Muscle layer of duodenum (tissue), 2 donors: ENCODE measurements around the gene CNTN5.

Experiments used
- H3K27ac ChIP-seq: one replicate; pipeline ENCODE4 v1.7.0; 2013; ENCODE audit warnings: mild to moderate bottlenecking, low read length
- H3K27me3 ChIP-seq: one replicate; pipeline ENCODE4 v1.7.0; 2013; ENCODE audit warnings: low read depth, mild to moderate bottlenecking, control low read depth, low read length
- H3K36me3 ChIP-seq, 2 donors: one replicate each; pipeline ENCODE4 v1.7.0; 2013; ENCODE audit warnings: low read length in 2 of 2, control low read depth in 1 of 2, mild to moderate bottlenecking in 1 of 2; ENCODE audit not compliant: insufficient read depth in 2 of 2, control insufficient read depth in 1 of 2
- H3K4me1 ChIP-seq, 2 donors: one replicate each; pipeline ENCODE4 v1.7.0; 2013; ENCODE audit warnings: low read length in 2 of 2, mild to moderate bottlenecking in 2 of 2, control low read depth in 1 of 2, moderate library complexity in 1 of 2; ENCODE audit not compliant: insufficient read depth in 2 of 2, control insufficient read depth in 1 of 2
- H3K4me3 ChIP-seq, 2 donors: one replicate each; pipeline ENCODE4 v1.7.0; 2013; ENCODE audit warnings: low read length in 2 of 2, low read depth in 1 of 2, mild to moderate bottlenecking in 1 of 2
- H3K9me3 ChIP-seq, 2 donors: one replicate each; pipeline ENCODE4 v1.7.0; 2013; ENCODE audit warnings: low read length in 2 of 2, control low read depth in 1 of 2, mild to moderate bottlenecking in 1 of 2; ENCODE audit not compliant: control insufficient read depth in 1 of 2
- donor health status: healthy.

Gene CNTN5

DNA sequence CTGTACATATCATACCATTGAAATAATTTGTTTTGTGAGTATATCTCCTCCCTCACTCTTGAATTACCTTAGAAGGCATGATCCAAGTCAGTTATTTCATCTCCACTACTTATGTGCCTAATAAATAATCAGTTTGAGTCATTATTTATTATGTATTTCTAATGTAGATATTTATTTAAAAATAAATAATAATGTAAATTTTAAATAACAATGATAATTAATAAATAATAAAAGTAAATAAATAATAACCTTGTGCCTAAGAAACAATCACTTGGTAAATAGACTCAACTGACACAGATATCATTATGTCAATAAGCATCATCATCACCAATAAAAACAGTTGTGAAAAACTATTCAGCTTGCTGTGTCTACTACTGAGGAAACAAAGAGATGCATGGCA lies 213.8 kb downstream of the CNTN5 start:
- Histone ChIP-seq H3K4me3 (no peak overlapping the region), H3K27ac (no peak overlapping the region), H3K9me3 (peaks cover 0 to 3% of the 10 kb centered on the region in 2 donors), H3K36me3 (no peaks in the 10 kb centered on the region), H3K27me3 (no peaks in the 10 kb centered on the region), H3K4me1 (no peaks in the 10 kb centered on the region)

DNA sequence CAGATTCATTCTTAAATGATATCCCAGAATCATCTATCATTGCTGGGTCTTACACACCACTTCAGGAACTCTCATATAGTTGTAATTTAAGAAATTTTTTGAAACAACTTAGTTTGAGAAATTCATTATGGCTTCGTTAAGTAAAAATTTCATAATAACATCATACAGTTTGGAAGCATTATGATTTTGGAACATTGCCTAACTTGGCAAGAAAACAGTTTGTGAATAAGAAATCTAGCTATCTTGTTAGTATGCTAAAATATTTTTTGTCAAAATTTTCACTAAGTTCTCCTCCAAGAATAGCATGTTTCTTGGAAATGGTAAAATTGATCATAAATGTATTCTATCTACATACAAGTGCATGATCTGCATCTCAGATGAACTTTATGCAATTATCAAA lies 217.7 kb downstream of the CNTN5 start:
- Histone ChIP-seq H3K4me1 (no peaks in the 10 kb centered on the region), H3K27me3 (no peaks in the 10 kb centered on the region), H3K36me3 (no peaks in the 10 kb centered on the region), H3K27ac (no peak overlapping the region), H3K9me3 (no peaks in the 10 kb centered on the region), H3K4me3 (no peak overlapping the region)

DNA sequence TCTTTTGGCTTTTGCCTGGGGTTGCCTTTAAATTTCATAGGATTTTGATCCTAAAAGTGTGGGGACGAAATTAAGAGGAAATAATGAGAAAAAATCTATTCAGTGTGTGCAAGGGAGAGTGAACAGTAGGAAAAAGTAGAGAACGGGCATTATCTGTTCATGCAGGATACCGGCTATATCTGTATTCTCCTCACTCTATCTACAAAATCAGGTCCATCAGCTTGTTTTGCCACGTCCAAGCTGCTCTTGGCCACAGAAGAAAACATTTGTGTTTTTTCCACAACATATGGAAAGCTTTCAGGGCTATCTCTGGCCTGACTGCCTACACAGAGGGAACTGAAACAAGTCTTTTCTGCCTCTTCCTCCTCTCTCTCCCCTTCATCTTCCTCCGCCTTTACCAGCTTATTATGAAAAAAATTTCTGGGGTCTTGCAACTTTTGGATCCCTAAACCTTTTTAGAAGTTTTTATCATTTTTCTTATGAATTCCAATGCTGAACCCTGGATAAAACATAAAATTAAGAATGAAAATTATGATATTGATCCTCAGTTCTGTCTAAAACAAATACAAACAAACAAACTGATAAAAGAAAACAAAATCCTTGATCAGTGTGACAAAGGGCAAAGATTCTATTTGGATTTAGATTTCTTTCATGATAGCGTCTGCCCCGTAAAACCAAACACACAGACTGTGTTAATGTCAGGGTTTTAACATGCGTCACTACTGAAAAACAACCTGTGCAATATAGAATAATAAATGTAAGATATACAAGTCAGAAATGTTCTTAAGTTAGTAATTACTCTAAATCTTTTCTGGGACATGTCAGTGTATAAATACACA lies 219.7 kb downstream of the CNTN5 start:
- Histone ChIP-seq H3K27ac (no peak overlapping the region), H3K36me3 (no peaks in the 10 kb centered on the region), H3K9me3 (no peaks in the 10 kb centered on the region), H3K4me3 (no peak overlapping the region), H3K27me3 (no peaks in the 10 kb centered on the region), H3K4me1 (no peaks in the 10 kb centered on the region)

DNA sequence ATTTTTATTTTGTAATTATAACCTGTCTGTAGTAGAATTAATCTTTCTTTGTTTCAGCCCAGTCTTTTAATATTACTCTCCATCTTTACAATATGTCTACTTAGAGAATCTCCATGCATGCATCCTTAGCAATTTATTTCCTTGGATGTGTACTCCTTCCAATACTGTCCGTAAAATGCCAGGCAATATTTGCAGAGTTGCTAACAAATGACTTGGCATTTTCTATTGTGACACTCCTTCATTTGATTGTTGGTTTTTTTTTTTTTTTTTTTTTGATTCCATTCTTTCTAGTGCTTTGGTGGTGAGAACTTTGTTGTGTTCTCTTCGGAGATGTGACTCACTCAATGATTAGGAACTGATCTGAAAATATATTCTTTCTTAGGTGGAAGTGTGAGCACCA lies 220.3 kb downstream of the CNTN5 start:
- Histone ChIP-seq H3K36me3 (no peaks in the 10 kb centered on the region), H3K4me3 (no peak overlapping the region), H3K27me3 (no peaks in the 10 kb centered on the region), H3K4me1 (no peaks in the 10 kb centered on the region), H3K27ac (no peak overlapping the region), H3K9me3 (no peaks in the 10 kb centered on the region)

DNA sequence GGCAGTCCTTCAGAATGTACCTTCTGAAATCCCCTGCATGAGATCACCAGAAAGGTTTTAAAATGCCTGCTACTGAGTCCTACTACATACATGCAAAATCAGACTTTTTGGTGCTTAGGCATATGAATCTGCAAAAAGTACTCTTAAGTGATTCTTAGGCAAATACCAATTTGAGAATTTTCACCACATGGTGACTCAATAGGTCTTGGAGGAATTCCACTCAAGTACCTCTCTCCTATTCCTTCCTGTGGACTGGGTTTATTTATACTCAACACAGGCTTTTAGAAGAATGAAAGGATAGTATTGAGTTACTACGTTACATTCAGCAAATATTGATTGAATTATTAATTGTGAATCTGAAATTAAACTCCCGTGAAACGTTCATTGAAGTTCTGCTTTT lies 223.9 kb downstream of the CNTN5 start:
- no peak overlapping the region for H3K4me3 ChIP-seq
- H3K36me3 ChIP-seq: no peaks in the 10 kb centered on the region
- H3K4me1 ChIP-seq: no peaks in the 10 kb centered on the region
- H3K27ac ChIP-seq: no peak overlapping the region
- H3K9me3 ChIP-seq: no peaks in the 10 kb centered on the region
- no peaks in the 10 kb centered on the region for H3K27me3 ChIP-seq

DNA sequence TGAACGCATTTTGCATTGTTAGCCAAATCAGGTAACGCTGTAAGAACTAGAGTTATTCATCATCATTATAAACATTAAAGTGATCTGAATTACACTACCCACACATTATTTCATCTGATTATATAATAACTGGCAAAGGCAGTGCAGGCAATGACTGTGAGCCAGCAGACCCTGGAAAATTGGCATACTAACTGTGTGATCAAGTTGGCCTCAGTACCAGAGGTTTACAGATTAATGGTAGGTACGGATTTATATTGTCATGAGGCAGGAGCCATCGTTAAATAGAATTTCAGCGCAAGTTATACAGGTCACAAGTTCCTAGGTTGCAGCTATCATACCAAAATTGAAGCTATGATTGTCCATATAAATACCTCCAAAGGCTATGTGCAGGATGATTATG lies 225.4 kb downstream of the CNTN5 start:
- Histone ChIP-seq H3K36me3 (no peaks in the 10 kb centered on the region), H3K4me3 (no peak overlapping the region), H3K9me3 (no peaks in the 10 kb centered on the region), H3K27me3 (no peaks in the 10 kb centered on the region), H3K4me1 (no peaks in the 10 kb centered on the region), H3K27ac (no peak overlapping the region)

DNA sequence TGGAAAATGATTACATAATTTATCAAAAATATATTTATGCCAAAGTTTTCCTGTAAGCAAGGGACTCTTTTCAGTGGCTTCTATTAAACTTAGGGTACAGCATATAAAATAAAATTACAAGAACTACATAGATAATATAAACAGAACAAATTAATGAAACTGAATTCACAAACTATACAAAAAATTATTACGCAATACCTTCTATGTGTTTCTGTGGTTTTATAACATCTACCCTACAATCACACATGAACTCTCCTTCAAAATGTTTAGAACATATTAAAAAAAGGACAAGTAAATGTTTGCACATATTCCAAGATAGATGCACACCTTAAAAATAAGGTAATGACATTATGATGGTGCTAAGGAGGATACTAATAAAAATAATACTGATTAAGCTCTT lies 235.9 kb downstream of the CNTN5 start:
- no peaks in the 10 kb centered on the region for H3K27me3 ChIP-seq
- H3K9me3 ChIP-seq: no peaks in the 10 kb centered on the region
- H3K4me1 ChIP-seq: no peaks in the 10 kb centered on the region
- no peak overlapping the region for H3K4me3 ChIP-seq
- H3K27ac ChIP-seq: no peak overlapping the region
- no peaks in the 10 kb centered on the region for H3K36me3 ChIP-seq

DNA sequence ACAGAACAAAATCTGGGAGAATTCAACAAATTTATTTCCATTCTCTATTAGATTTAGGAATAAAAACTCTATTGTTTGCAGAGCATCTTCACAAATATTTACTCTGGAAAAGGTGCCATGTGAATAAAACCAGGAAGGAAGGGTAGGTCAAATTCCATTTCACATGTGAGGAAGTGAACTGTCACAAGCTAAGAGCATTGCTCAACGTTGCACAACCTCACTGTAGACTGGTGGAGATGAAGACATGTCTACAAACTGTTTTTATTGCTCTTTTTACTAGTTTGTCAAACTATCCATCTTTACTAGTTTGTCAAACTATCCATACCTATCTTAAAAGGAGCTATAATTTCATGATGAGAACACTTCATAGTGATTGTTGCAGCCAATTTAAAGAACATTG lies 236.4 kb downstream of the CNTN5 start:
- Histone ChIP-seq H3K4me3 (no peak overlapping the region), H3K4me1 (no peaks in the 10 kb centered on the region), H3K36me3 (no peaks in the 10 kb centered on the region), H3K9me3 (no peaks in the 10 kb centered on the region), H3K27ac (no peak overlapping the region), H3K27me3 (no peaks in the 10 kb centered on the region)

DNA sequence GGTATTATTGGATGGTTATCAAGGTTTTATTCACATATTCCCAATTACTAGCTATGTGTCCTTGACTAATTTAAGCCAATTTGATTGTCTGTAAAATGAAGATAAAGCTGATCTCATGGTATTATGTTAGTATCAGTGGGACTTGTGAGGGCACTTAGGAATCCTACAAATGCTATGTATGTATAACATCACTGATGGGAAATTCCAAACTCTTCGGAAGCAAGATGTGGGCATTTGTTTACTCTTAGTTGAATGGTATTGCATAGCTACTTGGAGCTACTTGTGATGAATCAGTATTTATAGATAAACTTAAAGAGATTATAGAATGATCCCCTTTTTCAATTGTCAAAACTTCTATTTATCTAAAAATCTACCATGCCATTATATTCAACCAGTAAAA lies 239.9 kb downstream of the CNTN5 start:
- H3K27ac ChIP-seq: no peak overlapping the region
- no peak overlapping the region for H3K4me3 ChIP-seq
- no peaks in the 10 kb centered on the region for H3K9me3 ChIP-seq
- H3K27me3 ChIP-seq: no peaks in the 10 kb centered on the region
- no peaks in the 10 kb centered on the region for H3K36me3 ChIP-seq
- no peaks in the 10 kb centered on the region for H3K4me1 ChIP-seq

DNA sequence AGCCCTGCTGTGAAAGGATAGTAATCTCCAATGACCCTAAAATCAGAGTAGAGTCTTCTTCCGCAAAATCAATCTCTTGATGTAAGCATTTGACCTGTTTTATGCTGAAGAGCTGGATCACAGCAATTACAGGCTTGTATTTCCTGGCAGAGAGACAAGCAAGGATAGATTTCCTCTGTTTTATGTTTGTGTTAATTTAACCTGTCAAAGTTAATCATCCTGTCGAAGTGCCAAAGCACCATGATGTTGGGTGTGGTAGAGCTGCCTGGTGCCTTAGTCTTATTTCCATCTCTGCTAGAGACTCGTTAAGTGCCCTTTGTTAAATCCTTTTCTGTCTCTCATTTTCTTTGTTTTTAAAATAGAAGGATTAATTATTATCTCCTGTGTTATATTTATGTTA lies 248.1 kb downstream of the CNTN5 start:
- no peak overlapping the region for H3K4me3 ChIP-seq
- no peaks in the 10 kb centered on the region for H3K36me3 ChIP-seq
- H3K27me3 ChIP-seq: no peaks in the 10 kb centered on the region

DNA sequence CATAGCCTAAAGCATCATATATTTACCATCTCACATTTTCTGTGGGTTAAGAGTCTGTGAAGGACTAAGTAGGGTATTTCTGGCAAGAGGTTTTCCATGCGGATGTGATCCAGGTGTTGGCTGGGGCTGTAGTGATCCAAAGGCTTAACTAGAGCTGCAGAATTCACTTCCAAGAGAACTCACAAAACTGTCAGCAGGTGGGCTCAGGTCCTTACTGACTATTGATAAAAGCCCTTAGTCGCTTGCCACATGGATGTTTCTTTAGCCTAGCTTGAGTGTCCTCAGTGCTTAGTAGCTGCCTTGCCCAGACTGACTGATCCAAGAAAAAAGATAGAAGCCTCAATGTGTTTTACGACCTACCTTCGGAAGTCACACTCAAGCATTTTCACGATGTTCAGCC lies 250.8 kb downstream of the CNTN5 start:
- Histone ChIP-seq H3K4me1 (no peaks in the 10 kb centered on the region), H3K36me3 (no peaks in the 10 kb centered on the region), H3K9me3 (no peaks in the 10 kb centered on the region), H3K4me3 (no peak overlapping the region), H3K27me3 (no peaks in the 10 kb centered on the region), H3K27ac (no peak overlapping the region)

More for the DNA sequence above, 248.1 kb downstream of the CNTN5 start:
- H3K27ac ChIP-seq: no peak overlapping the region
- H3K4me1 ChIP-seq: no peaks in the 10 kb centered on the region
- no peaks in the 10 kb centered on the region for H3K9me3 ChIP-seq

DNA sequence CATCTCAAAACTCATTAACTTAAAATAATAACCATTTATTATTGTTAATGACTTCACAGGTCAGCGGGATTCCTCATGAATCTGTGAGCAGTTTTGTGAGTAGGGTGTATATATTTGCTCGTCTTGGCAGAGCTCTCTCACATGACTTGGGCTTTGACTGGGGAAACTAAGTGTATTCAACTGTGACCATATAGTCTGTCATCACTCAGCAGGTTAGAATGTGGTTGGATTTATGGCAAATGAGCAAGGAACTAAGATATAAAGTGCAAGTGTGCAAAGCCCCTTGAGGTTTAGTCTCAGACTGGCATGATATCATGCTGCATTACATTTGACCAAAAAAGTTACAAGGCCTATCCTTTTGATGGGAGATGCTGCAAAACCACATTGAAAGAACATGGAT lies 254.8 kb downstream of the CNTN5 start:
- Histone ChIP-seq H3K27me3 (no peaks in the 10 kb centered on the region), H3K36me3 (no peaks in the 10 kb centered on the region), H3K4me3 (no peak overlapping the region), H3K9me3 (no peaks in the 10 kb centered on the region), H3K27ac (no peak overlapping the region), H3K4me1 (no peaks in the 10 kb centered on the region)
